Neural cell (in vitro differentiated cells): Measurements from ENCODE around the gene COQ9.

Source experiments
- CTCF ChIP-seq: fragments of 450-650 bp; IDR thresholded peaks from 2 replicates; pipeline ENCODE4 v1.5.1; 2014; ENCODE audit warnings: antibody characterized with exemption, mild to moderate bottlenecking, moderate library complexity; ENCODE audit not compliant: poor library complexity, severe bottlenecking
- EP300 ChIP-seq: fragments of 450-650 bp; conservative IDR thresholded peaks from 2 replicates; pipeline ENCODE4 v1.6.1; 2014; ENCODE audit warnings: antibody characterized with exemption, mild to moderate bottlenecking, moderate library complexity; ENCODE audit not compliant: poor library complexity, severe bottlenecking

DNA sequence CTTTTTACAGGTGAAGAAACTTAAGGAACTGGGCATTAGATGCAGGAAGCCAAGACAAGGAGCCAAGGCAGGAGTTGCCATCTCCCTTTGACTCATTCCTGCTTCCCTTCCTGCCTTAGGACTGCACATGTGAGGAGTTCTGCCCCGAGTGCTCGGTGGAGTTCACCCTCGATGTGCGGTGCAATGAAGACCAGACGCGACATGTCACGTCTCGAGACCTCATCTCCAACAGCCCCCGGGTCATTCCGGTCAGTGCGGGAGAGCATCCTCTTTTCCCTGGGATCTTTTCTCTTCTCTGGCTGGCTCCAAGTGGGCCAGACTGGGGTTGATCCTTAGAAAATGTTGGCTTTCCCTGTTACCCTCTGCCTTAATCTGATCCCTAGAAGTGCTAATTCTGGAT lies 21.8 kb downstream of the COQ9 start:
- TF ChIP-seq EP300 = no peak
- no peak for TF ChIP-seq CTCF
